HG03039 (cell line): ENCODE data around the gene PRKCZ.

ENCODE experiments used
- ATAC-seq: cut with Tn5 transposase; IDR thresholded peaks from one replicate; pipeline ENCODE4 v1.9.1; 2021; ENCODE audit warnings: mild to moderate bottlenecking, moderate library complexity; ENCODE audit not compliant: unreplicated experiment

The PRKCZ gene

GRCh38 chr1:2044510-2045319 is 5.5 kb upstream of the PRKCZ start:
- no peak for ATAC-seq

GRCh38 chr1:2045468-2046173 is 4.6 kb upstream of the PRKCZ start:
- ATAC-seq: no peak

DNA sequence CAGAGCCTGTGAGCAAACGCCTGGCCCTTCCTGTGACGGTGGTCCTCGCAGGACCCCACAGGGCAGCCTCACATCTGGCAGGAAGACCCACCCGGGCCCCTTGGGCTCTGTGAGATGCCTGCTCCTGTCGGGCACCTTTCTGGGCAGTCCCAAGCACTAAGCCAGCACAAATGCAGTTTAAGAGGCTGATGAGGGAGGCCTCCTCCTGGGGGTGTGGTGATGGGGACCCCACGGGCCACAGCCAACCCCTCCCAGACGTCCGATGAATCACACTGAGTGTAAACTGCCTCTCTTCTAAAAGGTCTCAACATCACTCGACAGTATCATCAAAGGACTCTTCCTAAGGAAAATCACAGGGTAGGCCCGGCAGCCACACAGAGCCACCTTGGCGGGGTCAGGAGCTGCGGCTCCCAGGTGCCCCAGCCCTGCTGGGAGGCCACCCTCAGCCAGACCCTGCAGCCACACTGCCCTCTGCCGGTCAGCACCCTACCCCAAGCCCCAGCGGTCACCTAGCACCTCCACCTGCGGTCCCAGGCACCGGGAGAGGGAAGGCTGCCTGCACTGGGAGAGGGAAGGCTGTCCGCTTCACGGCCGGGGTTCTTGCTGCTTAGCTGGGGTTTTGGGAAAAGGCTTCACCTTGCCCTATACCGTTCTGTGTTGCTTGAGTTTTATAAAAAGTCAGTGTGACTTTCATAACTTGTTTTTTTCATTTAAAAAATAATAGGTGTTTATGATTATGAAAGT is 3.9 kb upstream of the PRKCZ start:
- ATAC-seq: no peak

DNA sequence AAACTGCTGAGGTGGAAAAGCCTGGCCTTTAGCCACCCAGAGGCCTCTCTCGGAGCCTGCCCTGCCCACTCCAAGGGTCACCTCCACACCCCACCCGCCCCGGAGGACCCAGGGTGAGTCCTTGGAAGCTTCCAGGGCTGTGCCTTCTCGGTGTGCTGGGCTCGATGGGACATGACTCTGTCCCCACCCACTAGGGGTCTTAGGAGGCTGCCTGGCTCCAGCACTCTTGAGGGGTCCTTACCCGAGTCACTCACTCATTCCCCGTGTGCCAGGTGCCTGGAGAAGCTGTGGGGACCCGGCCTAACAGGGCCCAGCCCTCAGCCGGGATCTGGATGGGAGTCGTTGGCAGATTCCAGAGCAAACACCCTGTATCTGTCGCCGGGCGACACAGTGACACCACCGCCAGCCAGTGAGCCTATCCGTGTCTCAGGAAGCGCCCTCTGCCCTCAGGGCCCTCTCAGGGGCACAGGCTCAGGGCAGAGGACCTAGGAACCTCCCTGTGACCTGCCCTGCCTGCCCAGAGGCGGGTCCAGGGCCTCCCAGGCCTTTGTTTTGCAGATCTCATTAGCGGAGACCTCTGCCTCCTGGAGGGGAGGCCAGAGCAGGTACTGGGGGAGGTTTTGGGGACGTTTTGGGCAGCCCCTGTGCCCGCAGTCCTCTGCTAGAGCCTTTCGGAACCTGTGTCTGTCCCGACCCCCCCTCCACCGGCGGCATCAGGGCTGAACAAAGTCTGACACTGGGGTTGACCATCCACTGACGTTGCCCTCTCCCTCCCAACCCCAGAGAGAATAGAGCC is 3.1 kb upstream of the PRKCZ start:
- ATAC-seq: no peak

GRCh38 chr1:2047749-2048729 is 2.2 kb upstream of the PRKCZ start:
- ATAC-seq: no peak

- ATAC-seq: no peak
Measured at GRCh38 chr1:2049225-2049717, 940 bp upstream of the PRKCZ start.

DNA sequence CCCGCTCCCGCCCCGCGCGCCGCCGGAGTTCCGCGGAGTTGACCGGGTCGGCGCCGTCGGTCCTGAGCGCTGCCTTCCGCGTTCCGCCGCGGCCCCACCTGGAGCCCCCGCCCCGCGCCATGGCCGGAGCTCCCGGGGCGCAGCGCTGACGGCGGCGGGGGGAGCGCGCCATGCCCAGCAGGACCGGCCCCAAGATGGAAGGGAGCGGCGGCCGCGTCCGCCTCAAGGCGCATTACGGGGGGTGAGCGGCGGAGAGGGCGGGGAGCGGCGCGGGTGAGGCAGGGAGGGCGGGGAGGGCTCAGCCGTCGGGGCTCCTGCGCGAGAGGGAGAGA is 216 bp downstream of the PRKCZ start:
- no peak for ATAC-seq

DNA sequence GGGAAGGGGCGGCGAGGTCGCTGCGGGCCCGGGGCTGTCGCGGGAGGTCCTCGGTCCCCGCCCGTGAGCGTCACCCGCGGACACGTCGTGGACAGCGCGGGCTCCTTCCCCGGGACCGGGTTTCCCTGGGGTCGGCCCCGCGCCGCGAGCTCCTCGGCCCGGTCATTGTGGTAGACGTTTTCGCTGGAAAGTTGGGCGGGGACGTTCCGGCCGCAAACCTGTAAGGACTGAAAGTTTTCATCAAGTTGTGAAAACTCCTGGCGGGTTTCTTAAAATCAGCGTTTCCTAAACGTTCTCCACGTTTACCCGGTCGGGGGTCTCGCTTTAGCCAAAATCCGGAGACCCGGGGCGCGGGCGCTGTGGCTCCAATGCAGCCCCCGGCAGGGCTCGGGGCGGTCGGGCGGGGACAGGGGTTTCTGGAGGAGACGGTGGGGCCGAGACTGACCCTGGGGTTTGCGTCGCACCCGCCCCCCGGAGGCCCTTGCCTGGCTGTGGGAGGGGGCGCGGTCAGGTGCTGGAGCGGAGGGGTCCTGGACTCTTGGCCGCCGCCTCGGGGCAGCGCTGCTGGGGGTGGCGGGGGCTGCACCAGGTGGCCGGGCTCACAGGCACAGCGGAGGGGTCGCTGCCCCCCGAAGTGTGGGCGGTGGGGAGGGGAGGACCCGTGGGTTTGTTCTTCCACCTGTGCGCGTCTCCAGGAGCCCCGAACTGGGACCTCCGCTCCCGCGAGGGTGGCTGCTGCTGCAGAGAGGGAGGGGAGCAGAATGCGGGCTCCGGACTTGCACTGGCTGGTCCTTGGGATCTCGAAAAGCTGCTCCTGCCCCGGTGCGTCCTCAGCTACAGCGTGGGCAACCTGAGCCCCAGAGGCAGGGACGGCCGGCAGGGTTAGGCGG is 827 bp downstream of the PRKCZ start:
- ATAC-seq: no peak

DNA sequence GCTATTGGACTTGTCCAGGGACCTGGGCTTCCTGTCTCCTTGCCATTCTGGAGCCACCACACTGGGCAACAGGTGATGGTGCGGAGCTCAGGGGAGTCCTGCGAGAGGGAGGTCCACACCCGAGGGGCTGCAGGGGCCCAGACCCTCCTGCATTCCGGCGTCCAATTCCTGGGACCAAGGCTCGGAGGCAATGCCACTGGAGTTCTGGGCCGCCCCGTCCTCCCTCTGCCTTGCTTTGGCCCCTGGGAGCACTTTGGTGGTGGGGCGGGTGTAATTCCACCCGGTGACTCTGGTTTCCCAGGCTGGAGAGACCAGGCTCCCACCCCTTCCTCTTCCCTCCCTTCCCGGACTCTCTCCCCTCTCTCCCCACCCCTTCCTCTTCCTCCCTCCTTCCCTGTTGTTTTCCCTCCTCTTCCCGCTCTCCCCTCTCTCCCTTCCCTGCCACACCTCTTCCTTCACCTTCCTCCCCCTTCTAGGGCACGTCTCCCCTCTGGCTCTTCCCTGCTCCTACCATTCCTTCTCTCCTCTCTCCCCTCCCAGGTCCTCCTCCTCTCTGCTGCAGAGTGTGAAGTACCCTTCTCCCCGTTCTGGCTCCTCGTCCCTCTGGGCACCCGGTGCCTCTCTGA is 2.0 kb downstream of the PRKCZ start:
- ATAC-seq: no peak

GRCh38 chr1:2052756-2053155 is 2.5 kb downstream of the PRKCZ start:
- ATAC-seq: no peak

- no peak for ATAC-seq
Measured at GRCh38 chr1:2053217-2053616, 3.0 kb downstream of the PRKCZ start.

GRCh38 chr1:2053784-2054376 is 3.7 kb downstream of the PRKCZ start:
- no peak for ATAC-seq

DNA sequence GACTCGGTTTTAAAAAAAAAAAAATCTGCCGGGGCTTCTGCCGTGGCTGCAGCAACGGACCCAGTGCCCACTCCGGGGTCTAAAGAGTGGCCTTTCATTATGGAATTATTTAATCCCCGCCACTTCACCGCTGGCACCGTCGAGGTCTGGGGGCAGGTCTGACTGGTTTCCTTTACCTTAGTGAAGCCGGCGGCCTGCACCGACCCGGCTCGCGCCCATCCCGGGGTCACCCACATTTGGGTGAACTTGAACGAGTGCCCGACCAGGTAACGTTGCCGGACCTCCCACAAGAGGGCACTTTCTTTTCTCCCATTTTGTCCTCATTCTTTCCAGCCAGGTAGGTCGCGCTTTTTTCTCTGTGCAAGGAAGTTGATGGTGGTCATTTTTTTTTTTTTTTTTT is 4.3 kb downstream of the PRKCZ start:
- ATAC-seq: no peak

DNA sequence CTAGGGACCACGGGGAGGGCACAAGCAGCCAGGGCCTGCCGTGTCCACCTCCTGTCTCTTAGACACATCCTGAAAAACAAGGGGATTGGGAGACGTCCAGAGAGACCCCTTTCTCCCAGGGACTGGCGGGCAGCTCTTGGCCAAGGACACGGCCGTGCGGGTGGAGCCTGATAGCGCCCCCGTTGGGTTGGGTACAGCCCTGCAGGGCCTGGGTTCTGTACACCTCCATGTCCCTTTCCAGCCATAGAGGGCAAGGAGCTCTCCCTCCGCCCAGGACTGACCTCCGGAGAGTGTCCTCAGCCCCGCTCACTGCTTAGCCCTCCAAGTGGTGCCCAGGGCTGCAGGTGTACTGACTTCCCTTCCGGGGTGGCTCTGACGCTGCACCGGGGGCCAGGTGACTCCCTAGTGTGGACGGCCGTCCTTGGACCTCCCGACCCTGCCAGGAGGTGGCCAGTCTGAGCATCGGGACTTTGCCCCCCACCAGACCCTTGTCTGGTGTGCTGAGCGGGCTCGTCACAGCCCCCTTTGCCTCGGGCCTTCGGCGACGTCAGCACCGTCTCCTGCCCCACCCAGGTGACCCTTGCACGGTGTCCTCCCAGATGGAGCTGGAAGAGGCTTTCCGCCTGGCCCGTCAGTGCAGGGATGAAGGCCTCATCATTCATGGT is 5.8 kb downstream of the PRKCZ start:
- ATAC-seq: no peak

DNA sequence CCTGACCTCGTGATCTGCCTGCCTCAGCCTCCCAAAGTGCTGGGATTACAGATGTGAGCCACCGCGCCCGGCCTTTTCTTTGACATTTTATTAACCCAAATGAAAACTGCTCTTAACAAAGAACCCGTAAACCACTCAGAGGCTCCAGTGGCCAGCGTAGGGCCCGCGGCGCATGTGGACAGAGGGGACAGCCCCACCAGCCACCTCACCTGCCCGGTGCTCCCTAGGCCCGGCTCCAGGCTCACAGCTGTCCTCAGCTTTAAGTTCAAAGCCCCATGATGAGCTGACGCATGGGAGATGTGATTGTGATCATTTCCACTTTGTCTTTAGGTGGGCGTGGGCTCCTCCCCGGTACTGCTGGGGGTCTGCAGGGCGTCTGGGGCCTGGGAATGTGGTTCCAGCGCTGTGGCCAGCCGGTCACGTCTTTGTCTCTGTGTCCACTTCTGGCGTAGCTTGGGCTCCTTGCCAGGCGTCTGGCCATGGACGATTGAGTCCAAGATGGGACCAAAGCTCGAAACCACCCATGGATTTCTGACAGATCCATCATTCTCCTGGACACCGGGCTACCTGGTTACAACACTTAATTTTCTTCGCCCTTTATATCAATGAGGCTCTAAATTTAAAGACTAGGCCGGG is 6.9 kb downstream of the PRKCZ start:
- no peak for ATAC-seq

DNA sequence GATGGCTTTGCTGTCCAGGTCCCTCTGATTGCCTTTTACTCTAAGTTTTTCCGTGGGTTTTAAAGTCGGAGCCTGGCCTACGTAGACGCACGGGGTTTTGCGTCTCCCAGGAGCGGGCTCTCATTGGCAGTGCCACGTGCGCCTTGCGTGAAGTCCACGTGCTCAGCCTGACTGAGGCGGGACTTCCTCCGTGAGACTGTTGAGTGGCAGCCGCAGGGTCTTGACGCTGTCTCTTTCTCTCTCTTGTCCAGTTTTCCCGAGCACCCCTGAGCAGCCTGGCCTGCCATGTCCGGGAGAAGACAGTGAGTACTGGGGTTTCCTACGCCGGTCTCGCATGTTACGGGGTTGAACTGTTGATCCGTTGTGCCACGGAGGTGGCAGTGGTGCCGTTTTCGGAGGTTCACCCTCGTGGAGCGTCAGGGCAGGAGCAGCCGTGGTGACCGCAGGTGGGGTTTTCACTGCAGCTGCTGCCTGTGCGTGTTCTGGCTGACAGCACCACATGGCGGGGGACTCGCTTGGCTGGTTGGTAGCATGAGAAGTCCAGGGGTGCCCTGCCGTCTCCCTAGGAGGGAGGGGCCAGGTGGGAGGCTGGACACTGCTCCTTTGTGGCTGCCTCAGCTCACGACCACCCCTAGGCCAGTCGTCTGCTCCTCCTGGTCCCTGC is 9.2 kb downstream of the PRKCZ start:
- ATAC-seq: no peak
